SIG-M5 treated with dmso at 0.1 percent for 504 hours (cell line): ENCODE results near the gene A3GALT2.

Experiments
- DNase-seq: peaks from one replicate; lab custom pipeline; 2025; ENCODE audit not compliant: unreplicated experiment; lab: John Stamatoyannopoulos, UW

Gene A3GALT2

DNA sequence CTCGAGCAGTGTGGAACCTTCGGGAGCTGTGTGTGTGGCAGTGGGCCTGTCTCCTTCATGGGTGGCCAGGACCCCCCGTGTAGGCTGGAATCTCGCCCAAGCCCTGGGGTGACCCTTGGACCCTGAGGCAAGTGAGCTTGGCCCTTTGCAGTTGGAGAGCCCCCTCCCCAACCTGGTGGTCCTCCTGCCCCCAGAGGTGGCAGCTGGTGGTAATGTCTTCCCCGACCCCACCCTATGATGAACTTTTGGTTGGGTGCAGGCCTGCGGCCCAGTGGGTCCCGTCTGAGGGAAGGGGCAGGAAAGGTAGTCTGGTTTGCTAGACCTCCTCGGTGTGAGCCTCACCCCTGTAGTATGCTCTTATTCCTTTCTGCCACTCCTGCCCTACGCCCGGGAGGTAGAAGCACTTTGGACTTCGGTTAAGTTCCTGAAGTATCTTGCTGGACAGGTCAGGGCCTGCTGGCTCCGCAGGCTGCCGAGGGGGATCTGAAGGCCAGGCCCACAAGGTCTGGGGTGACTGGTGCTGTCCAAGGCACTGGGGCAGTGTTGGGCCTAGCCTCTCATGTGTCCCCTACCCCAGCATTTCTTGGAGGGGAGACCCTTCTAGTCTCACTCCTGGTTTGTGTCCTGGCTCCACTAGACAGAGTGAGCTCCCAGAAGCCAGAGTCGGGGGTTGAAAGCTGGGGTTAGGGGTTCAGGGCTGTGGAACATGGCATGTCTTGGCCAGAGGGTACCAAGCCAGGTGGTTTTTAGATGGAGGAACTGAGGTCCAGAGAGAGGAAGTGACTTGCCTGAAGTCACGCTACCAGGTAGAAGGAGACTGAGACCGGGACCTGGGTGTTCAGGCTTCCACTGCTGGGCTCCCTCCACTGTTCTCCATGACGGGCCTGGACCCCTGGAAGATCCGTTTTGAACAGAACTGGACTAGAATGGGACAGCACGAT, 62.9 kb downstream of the A3GALT2 start:
- no peak for DNase-seq

DNA sequence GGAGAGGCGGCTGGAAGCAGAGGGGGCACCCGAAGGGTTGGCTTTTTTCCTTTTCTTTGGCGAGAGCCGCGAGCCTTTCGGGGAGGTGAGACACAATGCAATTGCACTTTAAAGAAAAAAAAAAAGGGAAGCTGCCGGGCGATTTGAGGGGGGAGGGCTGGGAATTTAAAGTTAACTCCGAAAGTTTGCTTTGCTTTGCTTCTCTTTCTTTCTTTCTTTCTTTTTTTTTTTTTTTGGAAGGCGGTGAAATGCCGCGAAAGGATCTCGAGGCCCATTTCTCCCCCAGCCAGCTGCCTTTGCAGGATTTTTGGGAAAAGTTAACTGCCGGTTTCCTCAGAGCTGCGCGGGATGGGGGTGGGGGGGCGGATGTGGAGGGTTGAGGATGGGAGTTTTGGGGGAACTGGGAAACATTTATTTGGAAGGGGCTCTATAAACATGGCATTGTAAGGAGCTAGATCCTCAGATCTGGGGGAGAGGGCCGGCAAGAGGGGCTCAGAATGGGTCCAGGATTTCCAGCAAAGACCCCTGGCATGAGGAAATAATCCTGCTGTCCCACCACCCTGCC, 63.6 kb downstream of the A3GALT2 start:
- no peak for DNase-seq
